ENCODE measurements around the gene PCP4L1.

Gene PCP4L1

DNA sequence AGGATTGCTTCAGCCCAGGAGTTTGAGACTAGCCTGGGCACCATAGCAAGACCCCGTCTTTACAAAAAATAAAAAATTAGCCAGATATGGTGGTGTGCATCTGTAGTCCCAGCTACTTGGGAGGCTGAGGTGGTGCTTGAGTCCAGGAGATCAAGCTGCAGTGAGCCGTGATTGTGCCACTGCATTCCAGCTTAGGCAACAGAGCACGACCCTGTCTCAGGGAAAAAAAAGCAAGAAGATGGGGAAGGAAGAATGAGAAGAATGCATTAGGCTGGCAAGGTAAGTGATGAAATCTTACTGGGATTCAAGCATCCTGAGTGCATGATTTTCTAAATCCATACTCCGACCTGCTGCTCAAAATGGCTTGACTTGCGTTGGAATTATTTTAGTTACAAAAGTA is 6.8 kb downstream of the PCP4L1 start:
- H3K27ac ChIP-seq = no peak overlapping the region
- no peak for TF ChIP-seq ZFX (IDR thresholded peaks at IDR 0.05; ENCODE audit: borderline replicate concordance)
- TF ChIP-seq, protein P1, sequence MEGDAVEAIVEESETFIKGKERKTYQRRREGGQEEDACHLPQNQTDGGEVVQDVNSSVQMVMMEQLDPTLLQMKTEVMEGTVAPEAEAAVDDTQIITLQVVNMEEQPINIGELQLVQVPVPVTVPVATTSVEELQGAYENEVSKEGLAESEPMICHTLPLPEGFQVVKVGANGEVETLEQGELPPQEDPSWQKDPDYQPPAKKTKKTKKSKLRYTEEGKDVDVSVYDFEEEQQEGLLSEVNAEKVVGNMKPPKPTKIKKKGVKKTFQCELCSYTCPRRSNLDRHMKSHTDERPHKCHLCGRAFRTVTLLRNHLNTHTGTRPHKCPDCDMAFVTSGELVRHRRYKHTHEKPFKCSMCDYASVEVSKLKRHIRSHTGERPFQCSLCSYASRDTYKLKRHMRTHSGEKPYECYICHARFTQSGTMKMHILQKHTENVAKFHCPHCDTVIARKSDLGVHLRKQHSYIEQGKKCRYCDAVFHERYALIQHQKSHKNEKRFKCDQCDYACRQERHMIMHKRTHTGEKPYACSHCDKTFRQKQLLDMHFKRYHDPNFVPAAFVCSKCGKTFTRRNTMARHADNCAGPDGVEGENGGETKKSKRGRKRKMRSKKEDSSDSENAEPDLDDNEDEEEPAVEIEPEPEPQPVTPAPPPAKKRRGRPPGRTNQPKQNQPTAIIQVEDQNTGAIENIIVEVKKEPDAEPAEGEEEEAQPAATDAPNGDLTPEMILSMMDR (IDR thresholded peaks at IDR 0.05) = no peak

DNA sequence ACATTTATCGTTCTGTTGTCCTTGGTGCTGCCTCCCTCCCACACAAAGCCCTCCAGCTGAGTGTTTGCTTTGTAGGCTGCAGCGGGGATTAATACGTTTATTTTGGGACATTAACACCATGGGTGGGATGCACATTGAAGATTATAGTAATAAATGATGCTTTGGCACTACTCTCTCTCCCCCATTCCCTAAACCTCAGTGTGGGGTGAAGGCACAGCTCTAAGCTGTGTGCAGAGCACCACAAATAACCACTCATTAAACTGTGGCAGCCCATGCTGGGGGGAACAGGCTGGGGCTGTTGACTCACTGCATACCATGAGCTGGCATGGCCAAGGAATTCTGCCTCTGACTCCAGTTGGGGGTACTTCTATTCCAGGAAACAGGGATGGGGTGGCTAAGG is 7.7 kb downstream of the PCP4L1 start:
- TF ChIP-seq, protein P1 (IDR thresholded peaks at IDR 0.05) = no peak
- no peak overlapping the region for H3K27ac ChIP-seq

DNA sequence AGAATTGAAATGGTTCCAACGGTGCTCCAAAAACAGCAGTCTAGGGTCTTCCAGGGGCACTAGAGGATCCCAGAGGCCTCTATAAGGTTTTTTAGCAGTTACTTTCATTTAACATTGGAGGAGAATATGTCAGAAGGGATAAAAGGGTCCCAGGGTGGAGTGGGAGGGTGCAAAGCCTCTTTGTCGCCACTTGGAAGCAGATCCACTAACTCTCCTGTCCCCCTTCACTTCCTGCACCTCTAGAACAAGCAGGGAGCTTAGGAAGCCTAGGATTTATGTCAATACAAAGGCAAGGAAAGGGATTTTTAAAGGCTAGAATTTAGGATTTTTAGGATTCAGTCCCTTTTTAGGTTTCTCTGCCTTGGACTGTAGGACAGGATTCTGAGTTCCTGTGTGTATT is 8.3 kb downstream of the PCP4L1 start:
- TF ChIP-seq, protein P1 (IDR thresholded peaks at IDR 0.05) = no peak
- no peak for TF ChIP-seq ZFX (IDR thresholded peaks at IDR 0.05; ENCODE audit: borderline replicate concordance)

DNA sequence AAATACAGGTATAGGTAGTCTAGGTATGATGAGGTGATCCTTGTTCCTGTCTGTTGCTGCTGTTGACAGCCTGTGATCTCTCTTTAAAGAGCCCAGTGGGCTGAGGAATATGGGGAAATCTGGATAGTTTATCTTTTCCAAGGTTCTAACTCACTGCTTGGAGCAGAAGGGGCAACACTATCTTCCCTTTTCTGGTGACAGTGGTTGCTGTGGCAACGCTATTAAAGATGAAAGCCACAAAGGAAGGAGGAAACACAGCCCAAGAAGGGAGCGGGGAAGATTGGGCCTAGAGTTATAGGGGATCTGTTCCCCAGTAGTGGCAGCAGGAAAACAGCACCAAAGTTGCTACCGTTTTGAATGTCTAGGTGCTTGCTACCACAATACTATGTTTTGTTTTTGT is 8.8 kb downstream of the PCP4L1 start:
- H3K27ac ChIP-seq = no peak overlapping the region
- TF ChIP-seq, protein P1 (IDR thresholded peaks at IDR 0.05) = no peak
- TF ChIP-seq ZFX (IDR thresholded peaks at IDR 0.05; ENCODE audit: borderline replicate concordance) = no peak

More for the DNA sequence above, 8.3 kb downstream of the PCP4L1 start:
- H3K27ac ChIP-seq = no peak overlapping the region

DNA sequence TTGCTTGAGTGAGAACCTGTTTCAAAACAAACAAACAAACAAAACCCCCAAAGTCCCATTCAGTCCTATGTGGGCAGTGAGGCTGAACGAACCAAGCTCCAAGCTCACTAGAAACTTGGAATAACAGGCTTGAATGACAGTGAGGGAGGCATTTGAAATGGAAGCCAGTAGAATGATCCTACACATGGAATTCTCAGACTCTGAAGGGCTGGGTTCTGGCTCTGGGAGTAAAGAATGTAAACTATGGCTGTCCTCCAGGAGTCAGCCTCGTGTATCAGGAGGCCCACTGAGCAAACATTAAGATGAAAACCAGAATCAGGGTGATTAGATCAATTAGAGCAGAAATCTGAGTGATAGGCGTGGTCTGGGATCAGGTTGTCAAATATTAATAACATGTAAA is 14.9 kb downstream of the PCP4L1 start:
- H3K27ac ChIP-seq = no peak overlapping the region
- TF ChIP-seq ZFX (IDR thresholded peaks at IDR 0.05; ENCODE audit: borderline replicate concordance) = no peak
- TF ChIP-seq, protein P1 (IDR thresholded peaks at IDR 0.05) = no peak

DNA sequence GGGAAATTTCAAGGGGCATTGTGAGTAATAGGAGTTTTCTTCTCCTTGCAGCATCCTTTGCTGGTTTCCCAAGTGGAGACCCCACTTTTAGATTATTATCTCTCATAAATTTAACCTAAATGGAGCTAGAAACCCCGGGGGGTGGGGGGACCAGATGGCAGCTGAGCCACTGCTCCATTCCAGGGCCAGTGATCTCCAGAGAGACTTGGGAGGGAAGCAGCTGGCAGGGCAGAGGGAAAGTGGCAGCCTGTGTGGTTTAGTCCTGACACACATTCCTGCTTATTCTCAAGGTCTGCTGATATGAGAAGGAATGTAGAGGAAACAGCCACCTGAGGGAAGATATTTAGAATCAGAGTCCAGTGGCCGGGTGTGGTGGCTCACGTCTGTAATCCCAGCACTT is 16.3 kb downstream of the PCP4L1 start:
- H3K27ac ChIP-seq = no peak overlapping the region
- TF ChIP-seq ZFX (IDR thresholded peaks at IDR 0.05; ENCODE audit: borderline replicate concordance) = no peak
- TF ChIP-seq, protein P1 (IDR thresholded peaks at IDR 0.05) = no peak

DNA sequence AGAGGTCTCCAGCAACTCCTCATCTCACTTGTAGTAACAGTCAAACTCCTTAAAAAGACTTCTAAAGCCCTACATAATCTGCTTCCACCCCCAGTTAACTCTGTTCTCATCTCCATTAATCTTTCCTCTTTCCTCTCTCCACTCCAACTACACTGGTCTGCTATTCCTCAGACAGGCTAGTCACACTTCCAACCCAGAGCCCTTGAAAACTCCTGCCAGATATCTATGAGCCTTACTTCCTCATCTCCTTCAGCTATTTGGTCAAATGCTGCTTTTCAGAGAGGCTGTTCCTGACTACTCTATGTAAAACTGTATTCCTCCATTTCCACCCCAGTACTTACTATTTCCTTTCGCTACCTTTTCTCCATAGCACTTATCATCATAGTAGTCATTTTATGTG is 24.4 kb downstream of the PCP4L1 start:
- TF ChIP-seq, protein P1 (IDR thresholded peaks at IDR 0.05) = no peak
- no peak for TF ChIP-seq ZFX (IDR thresholded peaks at IDR 0.05; ENCODE audit: borderline replicate concordance)
- H3K27ac ChIP-seq = no peak overlapping the region
